GM15510 (cell line): ENCODE data around the gene FAM234B.

ENCODE experiments used
- POLR2A ChIP-seq: IDR thresholded peaks from 3 replicates; pipeline ENCODE4 v1.6.1; 2011; ENCODE audit warnings: borderline replicate concordance; ENCODE audit not compliant: insufficient read length; ENCODE audit errors: extremely low read depth

The FAM234B gene

GRCh38 chr12:13036881-13037280, 7.3 kb upstream of the FAM234B start:
- no peak for TF ChIP-seq POLR2A

- no peak for TF ChIP-seq POLR2A
Measured at GRCh38 chr12:13038491-13039161, 5.6 kb upstream of the FAM234B start.

- no peak for TF ChIP-seq POLR2A
Measured at GRCh38 chr12:13039328-13039956, 4.7 kb upstream of the FAM234B start.

GRCh38 chr12:13041224-13041623, 3.0 kb upstream of the FAM234B start:
- no peak for TF ChIP-seq POLR2A

- TF ChIP-seq POLR2A: no peak
Measured at GRCh38 chr12:13042666-13043230, 1.4 kb upstream of the FAM234B start.

- TF ChIP-seq POLR2A: no peak
Measured at GRCh38 chr12:13044906-13045299, 722 bp downstream of the FAM234B start.

GRCh38 chr12:13045816-13046215, 1.6 kb downstream of the FAM234B start:
- TF ChIP-seq POLR2A: no peak

GRCh38 chr12:13046964-13047363, 2.8 kb downstream of the FAM234B start:
- no peak for TF ChIP-seq POLR2A

- TF ChIP-seq POLR2A: no peak
Measured at GRCh38 chr12:13049816-13050215, 5.6 kb downstream of the FAM234B start.

GRCh38 chr12:13052421-13052820, 8.2 kb downstream of the FAM234B start:
- no peak for TF ChIP-seq POLR2A

GRCh38 chr12:13060581-13060980, 16.4 kb downstream of the FAM234B start:
- no peak for TF ChIP-seq POLR2A

- no peak for TF ChIP-seq POLR2A
Measured at GRCh38 chr12:13061377-13061776, 17.2 kb downstream of the FAM234B start.

GRCh38 chr12:13062669-13063068, 18.5 kb downstream of the FAM234B start:
- no peak for TF ChIP-seq POLR2A

GRCh38 chr12:13066014-13066413, 21.8 kb downstream of the FAM234B start:
- no peak for TF ChIP-seq POLR2A

GRCh38 chr12:13066459-13066858, 22.3 kb downstream of the FAM234B start:
- TF ChIP-seq POLR2A: no peak

GRCh38 chr12:13067322-13067721, 23.1 kb downstream of the FAM234B start:
- no peak for TF ChIP-seq POLR2A
